ENCODE results near the gene DOC2A. TPM values are rescaled to one million over a fixed set of nuclear protein-coding genes. Genes with fewer than 3 reads are reported as not detected.

DOC2A gene
- total RNA-seq, 1 donor from 2014 or later, result 0.33 TPM

GRCh38 chr16:30040221-30040620 lies 29.4 kb upstream of the DOC2A start:
- TF ChIP-seq CTCF (IDR thresholded peaks at IDR 0.05; ENCODE audit: insufficient read depth, low read length, poor library complexity, severe bottlenecking), result no peak
- no peak overlapping the region for H3K4me3 ChIP-seq (ENCODE audit: low read depth, low read length)
- peaks cover 6% of the 10 kb centered on the region for H3K27me3 ChIP-seq (ENCODE audit: control insufficient read depth, insufficient read depth, low read length)
- H3K36me3 ChIP-seq (ENCODE audit: control insufficient read depth, insufficient read depth, low read length), result no peaks in the 10 kb centered on the region
- DNase-seq (ENCODE audit: low read depth), result no peak

GRCh38 chr16:30033270-30033669 lies 22.4 kb upstream of the DOC2A start:
- H3K4me3 ChIP-seq (ENCODE audit: low read depth, low read length), result no peak overlapping the region
- peak; percentile 23 for DNase-seq (ENCODE audit: low read depth)
- TF ChIP-seq CTCF (IDR thresholded peaks at IDR 0.05; ENCODE audit: insufficient read depth, low read length, poor library complexity, severe bottlenecking), result no peak
- peaks cover 49% of the 10 kb centered on the region for H3K27me3 ChIP-seq (ENCODE audit: control insufficient read depth, insufficient read depth, low read length)
- H3K36me3 ChIP-seq (ENCODE audit: control insufficient read depth, insufficient read depth, low read length), result no peaks in the 10 kb centered on the region

- Histone ChIP-seq H3K36me3 (ENCODE audit: control insufficient read depth, insufficient read depth, low read length) (no peaks in the 10 kb centered on the region), H3K27me3 (ENCODE audit: control insufficient read depth, insufficient read depth, low read length) (peaks cover 55% of the 10 kb centered on the region), H3K4me3 (ENCODE audit: low read depth, low read length) (no peak overlapping the region)
- DNase-seq (ENCODE audit: low read depth), result peak; percentile 21
- peak; percentile 81 for TF ChIP-seq CTCF (IDR thresholded peaks at IDR 0.05; ENCODE audit: insufficient read depth, low read length, poor library complexity, severe bottlenecking)
Measured at GRCh38 chr16:30032083-30032819, 21.4 kb upstream of the DOC2A start.

GRCh38 chr16:30031477-30031918 lies 20.7 kb upstream of the DOC2A start:
- H3K36me3 ChIP-seq (ENCODE audit: control insufficient read depth, insufficient read depth, low read length), result no peaks in the 10 kb centered on the region
- DNase-seq (ENCODE audit: low read depth), result no peak
- no peak overlapping the region for H3K4me3 ChIP-seq (ENCODE audit: low read depth, low read length)
- no peak for TF ChIP-seq CTCF (IDR thresholded peaks at IDR 0.05; ENCODE audit: insufficient read depth, low read length, poor library complexity, severe bottlenecking)
- H3K27me3 ChIP-seq (ENCODE audit: control insufficient read depth, insufficient read depth, low read length), result peaks cover 61% of the 10 kb centered on the region

GRCh38 chr16:30030841-30031413 lies 20.1 kb upstream of the DOC2A start, which contains the start of gene TLCD3B:
Gene TLCD3B, minus strand, starts transcription at chr16:30031271. Its CDS starts 744 bp downstream, at chr16:30030527.
- Histone ChIP-seq H3K27me3 (ENCODE audit: control insufficient read depth, insufficient read depth, low read length) (peaks cover 61% of the 10 kb centered on the region), H3K4me3 (ENCODE audit: low read depth, low read length) (peak within 1 kb of the TSS; percentile 5)

More at GRCh38 chr16:30030841-30031413, 20.1 kb upstream of the DOC2A start, which contains the start of gene TLCD3B:
- TF ChIP-seq CTCF (IDR thresholded peaks at IDR 0.05; ENCODE audit: insufficient read depth, low read length, poor library complexity, severe bottlenecking), result no peak
- no peak for DNase-seq (ENCODE audit: low read depth)
- H3K36me3 ChIP-seq (ENCODE audit: control insufficient read depth, insufficient read depth, low read length), result no peaks in the 10 kb centered on the region

Measured in kidney epithelial cell (primary cell).